Liver (tissue), 3 donors: Measurements from ENCODE around the gene LCMT2.

Experiments
- ATF3 ChIP-seq: IDR thresholded peaks from 2 replicates; pipeline ENCODE4 v1.6.1; 2016; ENCODE audit warnings: antibody characterized with exemption
- CTCF ChIP-seq: fragments of 150-350 bp; IDR thresholded peaks from 2 replicates; pipeline ENCODE4 v1.5.1; 2017; ENCODE audit warnings: improper control_type of control experiment, low read depth, low read length; ENCODE audit not compliant: missing input control
- GABPA ChIP-seq, 2 donors: IDR thresholded peaks in 1 of 2; conservative IDR thresholded peaks in 1 of 2; 2 replicates each; pipeline ENCODE4 v1.6.1; 2016; ENCODE audit warnings: antibody characterized with exemption in 2 of 2, mild to moderate bottlenecking in 1 of 2, moderate library complexity in 1 of 2
- HNF4A ChIP-seq, 2 donors: conservative IDR thresholded peaks; 2 replicates each; pipeline ENCODE4 v1.6.1; 2016; ENCODE audit warnings: antibody characterized with exemption in 2 of 2, mild to moderate bottlenecking in 2 of 2
- MAX ChIP-seq: IDR thresholded peaks from 2 replicates; pipeline ENCODE4 v1.6.1; 2016; ENCODE audit warnings: antibody characterized with exemption
- RAD21 ChIP-seq, 2 donors: IDR thresholded peaks; 2 replicates each; pipeline ENCODE4 v1.6.1; 2016; ENCODE audit warnings: antibody characterized with exemption in 2 of 2, mild to moderate bottlenecking in 2 of 2
- REST ChIP-seq: IDR thresholded peaks from 2 replicates; pipeline ENCODE4 v1.6.1; 2016; ENCODE audit warnings: antibody characterized with exemption, mild to moderate bottlenecking
- RXRA ChIP-seq, 2 donors: IDR thresholded peaks; 2 replicates each; pipeline ENCODE4 v1.6.1; 2017 to 2018; ENCODE audit warnings: antibody characterized with exemption in 2 of 2, mild to moderate bottlenecking in 1 of 2
- TAF1 ChIP-seq: conservative IDR thresholded peaks from 2 replicates; pipeline ENCODE4 v1.6.1; 2016; ENCODE audit warnings: antibody characterized with exemption, mild to moderate bottlenecking
- YY1 ChIP-seq: IDR thresholded peaks from 2 replicates; pipeline ENCODE4 v1.6.1; 2016; ENCODE audit warnings: antibody characterized with exemption, mild to moderate bottlenecking
- ZBTB33 ChIP-seq: IDR thresholded peaks from 2 replicates; pipeline ENCODE4 v1.6.1; 2016; ENCODE audit warnings: antibody characterized with exemption
- donor health status: healthy.
- donor health status: healthy.

- no peak for TF ChIP-seq TAF1
- TF ChIP-seq GABPA (IDR thresholded peaks at IDR 0.05 in 1 of 2, conservative IDR thresholded peaks at IDR 0.05 in 1 of 2), result no peak
- TF ChIP-seq CTCF, result no peak
- TF ChIP-seq ATF3, result no peak
- no peak for TF ChIP-seq HNF4A (conservative IDR thresholded peaks at IDR 0.05)
- no peak for TF ChIP-seq RAD21 (IDR thresholded peaks at IDR 0.05)
- no peak for TF ChIP-seq MAX
- TF ChIP-seq REST, result no peak
- TF ChIP-seq RXRA (IDR thresholded peaks at IDR 0.05), result no peak
- TF ChIP-seq YY1, result no peak
- no peak for TF ChIP-seq ZBTB33
These were observed 51.5 kb downstream of the LCMT2 start for GRCh38 chr15:43278869-43279268.
